Hepatocyte (in vitro differentiated cells): ENCODE results near the gene TPCN2.

Experiments
- CTCF ChIP-seq: fragments of 200-600 bp; sonication (generic); IDR thresholded peaks from 2 replicates; pipeline ENCODE4 v1.5.1; 2016; ENCODE audit warnings: antibody characterized with exemption, mild to moderate bottlenecking; ENCODE audit not compliant: poor library complexity
- EZH2 ChIP-seq: fragments of 200-600 bp; sonication (generic); IDR thresholded peaks from 2 replicates; pipeline ENCODE4 v1.6.1; 2016; ENCODE audit warnings: antibody characterized with exemption, mild to moderate bottlenecking, borderline replicate concordance
- EZH2phosphoT487 ChIP-seq: fragments of 200-600 bp; sonication (generic); IDR thresholded peaks from one replicate; pipeline ENCODE4 v1.6.1; 2018; ENCODE audit warnings: antibody characterized with exemption, mild to moderate bottlenecking, low read depth, moderate library complexity; ENCODE audit not compliant: unreplicated experiment, severe bottlenecking

- TF ChIP-seq EZH2 = no peak
- TF ChIP-seq CTCF = no peak
- no peak for TF ChIP-seq EZH2phosphoT487
Observed at GRCh38 chr11:69060806-69061712, 12.3 kb downstream of the TPCN2 start.
